Smooth muscle cell (in vitro differentiated cells): Measurements from ENCODE around the gene NRAP. TPM values are rescaled to one million over a fixed set of nuclear protein-coding genes. Genes with fewer than 3 reads are reported as not detected.

Experiments
- DNase-seq: peaks from one replicate; lab custom pipeline; 2025; ENCODE audit not compliant: unreplicated experiment; lab: John Stamatoyannopoulos, UW
- H2AFZ ChIP-seq: fragments of 200-600 bp; sonication (generic); 2 replicates; pipeline ENCODE4 v1.6.0; 2016; ENCODE audit warnings: antibody characterized with exemption, low read depth, mild to moderate bottlenecking
- H3F3A ChIP-seq: fragments of 200-600 bp; sonication (generic); 2 replicates; pipeline ENCODE4 v1.6.0; 2017; ENCODE audit warnings: antibody characterized with exemption, low read depth
- H3K27ac ChIP-seq: fragments of 200-600 bp; sonication (generic); 2 replicates; pipeline ENCODE4 v1.5.1; 2016; ENCODE audit warnings: low read depth, mild to moderate bottlenecking
- H3K27me3 ChIP-seq: fragments of 200-600 bp; sonication (generic); 2 replicates; pipeline ENCODE4 v1.6.1; 2016; ENCODE audit warnings: low read depth, mild to moderate bottlenecking
- H3K36me3 ChIP-seq: fragments of 200-600 bp; sonication (generic); 2 replicates; pipeline ENCODE4 v1.5.1; 2016; ENCODE audit warnings: low read depth
- H3K4me1 ChIP-seq: fragments of 200-600 bp; sonication (generic); 2 replicates; pipeline ENCODE4 v1.5.1; 2016; ENCODE audit warnings: low read depth
- H3K4me2 ChIP-seq: fragments of 200-600 bp; sonication (generic); 2 replicates; pipeline ENCODE4 v1.6.0; 2016; ENCODE audit warnings: mild to moderate bottlenecking
- H3K4me3 ChIP-seq: fragments of 200-600 bp; sonication (generic); 2 replicates; pipeline ENCODE4 v1.5.1; 2016; ENCODE audit warnings: mild to moderate bottlenecking
- H3K79me2 ChIP-seq: fragments of 200-600 bp; sonication (generic); 2 replicates; pipeline ENCODE4 v1.6.0; 2016; ENCODE audit warnings: low read depth, mild to moderate bottlenecking
- H3K9ac ChIP-seq: fragments of 200-600 bp; sonication (generic); 2 replicates; pipeline ENCODE4 v1.6.0; 2016; ENCODE audit warnings: low read depth
- H3K9me3 ChIP-seq: fragments of 200-600 bp; sonication (generic); replicated peaks from 2 replicates; pipeline ENCODE4 v1.5.1; 2016; ENCODE audit warnings: low read depth
- H4K20me1 ChIP-seq: fragments of 200-600 bp; sonication (generic); 2 replicates; pipeline ENCODE4 v1.6.0; 2016; ENCODE audit warnings: low read depth
- CTCF ChIP-seq: fragments of 200-600 bp; sonication (generic); IDR thresholded peaks from 2 replicates; pipeline ENCODE4 v1.5.1; 2017; ENCODE audit warnings: borderline replicate concordance, mild to moderate bottlenecking, antibody characterized with exemption; ENCODE audit not compliant: insufficient read depth, poor library complexity, severe bottlenecking
- WGBS: methylation state at CpG from one replicate; pipeline ENCODE4 v1.1.7; 2016; ENCODE audit warnings: low lambda C conversion rate; 5-methylcytosine and 5-hydroxymethylcytosine counted together
- polyA plus RNA-seq: library from polyadenylated mRNA; unstranded; fragments of >200 nt; fragmentation: Nextera tagmentation; extraction: Ambion mirVana; gene quantifications from 2 replicates; pipeline ENCODE4 v1.2.1, GENCODE V29; 2016
- total RNA-seq: library from RNA; depleted of rRNA; stranded (reverse); fragments of >200 nt; gene quantifications from 2 replicates; pipeline ENCODE4 v1.2.3, GENCODE V29; 2014

NRAP gene
- total and polyA plus RNA-seq, 2 experiments from 2014 or later: not detected

GRCh38 chr10:113687037-113687436, 23.2 kb upstream of the NRAP start:
- Histone ChIP-seq H3K4me1 (no peaks in the 10 kb centered on the region), H3K27ac (no peak overlapping the region), H3K27me3 (no peaks in the 10 kb centered on the region), H3F3A (no peaks in the 10 kb centered on the region), H3K9me3 (peaks cover 10% of the 10 kb centered on the region), H2AFZ (no peak overlapping the region), H3K4me3 (no peak overlapping the region), H3K79me2 (peaks cover 15% of the 10 kb centered on the region), H3K9ac (no peak overlapping the region), H3K4me2 (no peak overlapping the region), H4K20me1 (no peaks in the 10 kb centered on the region), H3K36me3 (no peaks in the 10 kb centered on the region)
- WGBS: 87% methylated on average over 4 of the region's 4 CpGs
- DNase-seq: no peak
- no peak for TF ChIP-seq CTCF

GRCh38 chr10:113686028-113686427, 22.2 kb upstream of the NRAP start:
- Histone ChIP-seq H3F3A (no peaks in the 10 kb centered on the region), H3K79me2 (peaks cover 15% of the 10 kb centered on the region)

GRCh38 chr10:113683300-113683699, 19.5 kb upstream of the NRAP start:
- Histone ChIP-seq H3K9me3 (peaks cover 10% of the 10 kb centered on the region), H3K4me1 (peaks cover 6% of the 10 kb centered on the region), H3K27ac (no peak overlapping the region), H3K27me3 (no peaks in the 10 kb centered on the region), H2AFZ (no peak overlapping the region), H3K79me2 (peaks cover 10% of the 10 kb centered on the region), H3F3A (no peaks in the 10 kb centered on the region), H3K4me3 (no peak overlapping the region), H3K36me3 (no peaks in the 10 kb centered on the region), H3K9ac (no peak overlapping the region), H3K4me2 (no peak overlapping the region), H4K20me1 (no peaks in the 10 kb centered on the region)
- no peak for DNase-seq
- TF ChIP-seq CTCF: no peak
- WGBS: 98% methylated on average over 2 of the region's 2 CpGs

More at GRCh38 chr10:113686028-113686427, 22.2 kb upstream of the NRAP start:
- TF ChIP-seq CTCF: no peak
- Histone ChIP-seq H3K9me3 (peaks cover 10% of the 10 kb centered on the region), H3K4me1 (no peaks in the 10 kb centered on the region), H4K20me1 (no peaks in the 10 kb centered on the region), H2AFZ (no peak overlapping the region), H3K9ac (no peak overlapping the region), H3K27ac (no peak overlapping the region), H3K27me3 (no peaks in the 10 kb centered on the region), H3K4me3 (no peak overlapping the region), H3K4me2 (no peak overlapping the region), H3K36me3 (no peaks in the 10 kb centered on the region)
- WGBS: 93% methylated on average over 3 of the region's 3 CpGs
- no peak for DNase-seq

GRCh38 chr10:113681533-113682470, 18.0 kb upstream of the NRAP start:
- H3K79me2 ChIP-seq: peaks cover 7% of the 10 kb centered on the region
- no peak for DNase-seq
- H2AFZ ChIP-seq: no peak overlapping the region
- H3K27ac ChIP-seq: no peak overlapping the region
- H3K9me3 ChIP-seq: peaks cover 2% of the 10 kb centered on the region
- no peak overlapping the region for H3K4me3 ChIP-seq
- no peaks in the 10 kb centered on the region for H3K27me3 ChIP-seq
- 95% methylated on average over 5 of the region's 5 CpGs for WGBS
- no peaks in the 10 kb centered on the region for H3F3A ChIP-seq
- H3K9ac ChIP-seq: no peak overlapping the region
- peaks cover 6% of the 10 kb centered on the region for H3K4me1 ChIP-seq
- no peaks in the 10 kb centered on the region for H4K20me1 ChIP-seq
- TF ChIP-seq CTCF: no peak
- H3K36me3 ChIP-seq: no peaks in the 10 kb centered on the region
- H3K4me2 ChIP-seq: no peak overlapping the region
